ENCODE data around the gene PIAS3.

DNA sequence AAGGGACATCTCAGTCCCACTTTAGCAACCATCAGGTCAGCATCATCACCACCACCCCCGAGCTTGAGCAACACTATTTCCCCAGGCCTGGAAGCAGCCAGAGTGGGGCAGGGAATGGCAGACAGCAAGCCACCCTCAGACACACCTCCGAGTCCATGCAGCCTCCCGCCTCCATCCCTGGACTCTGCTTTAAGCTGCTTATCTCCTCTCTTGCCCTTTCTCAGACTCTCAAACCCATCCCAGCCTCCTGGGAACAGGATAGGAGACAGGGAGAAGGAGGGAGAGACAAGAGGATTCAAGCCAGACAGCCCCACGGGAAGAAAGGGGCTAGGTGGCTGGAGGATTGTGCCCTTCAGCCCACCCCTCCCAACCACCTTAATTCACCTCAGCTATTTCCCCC lies 1.7 kb downstream of the PIAS3 start:
- TF ChIP-seq POLR2AphosphoS5 (IDR thresholded peaks at IDR 0.05) = no peak
- TF ChIP-seq, protein P1, sequence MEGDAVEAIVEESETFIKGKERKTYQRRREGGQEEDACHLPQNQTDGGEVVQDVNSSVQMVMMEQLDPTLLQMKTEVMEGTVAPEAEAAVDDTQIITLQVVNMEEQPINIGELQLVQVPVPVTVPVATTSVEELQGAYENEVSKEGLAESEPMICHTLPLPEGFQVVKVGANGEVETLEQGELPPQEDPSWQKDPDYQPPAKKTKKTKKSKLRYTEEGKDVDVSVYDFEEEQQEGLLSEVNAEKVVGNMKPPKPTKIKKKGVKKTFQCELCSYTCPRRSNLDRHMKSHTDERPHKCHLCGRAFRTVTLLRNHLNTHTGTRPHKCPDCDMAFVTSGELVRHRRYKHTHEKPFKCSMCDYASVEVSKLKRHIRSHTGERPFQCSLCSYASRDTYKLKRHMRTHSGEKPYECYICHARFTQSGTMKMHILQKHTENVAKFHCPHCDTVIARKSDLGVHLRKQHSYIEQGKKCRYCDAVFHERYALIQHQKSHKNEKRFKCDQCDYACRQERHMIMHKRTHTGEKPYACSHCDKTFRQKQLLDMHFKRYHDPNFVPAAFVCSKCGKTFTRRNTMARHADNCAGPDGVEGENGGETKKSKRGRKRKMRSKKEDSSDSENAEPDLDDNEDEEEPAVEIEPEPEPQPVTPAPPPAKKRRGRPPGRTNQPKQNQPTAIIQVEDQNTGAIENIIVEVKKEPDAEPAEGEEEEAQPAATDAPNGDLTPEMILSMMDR (IDR thresholded peaks at IDR 0.05; ENCODE audit: poor library complexity, severe bottlenecking) = no peak

Measured in neural cell (in vitro differentiated cells).